Heart left ventricle (tissue), 16 donors: ENCODE results near the gene GPR176. TPM values are rescaled to one million over a fixed set of nuclear protein-coding genes. Genes with fewer than 3 reads are reported as not detected.

ENCODE experiments used
- ATAC-seq, 4 donors: fragments of 200-7000 bp; cut with Tn5 transposase; one replicate each; pipeline ENCODE4 v1.9.1; 2020 to 2022; ENCODE audit warnings: moderate library complexity in 4 of 4, mild to moderate bottlenecking in 3 of 4, moderate number of reproducible peaks in 1 of 4
- DNase-seq, 5 donors: peaks; one replicate each; pipeline ENCODE4 v3.0.0-alpha.2; 2020
- H3K27ac ChIP-seq, 12 donors: fragments of 200-600 bp; sonication (generic) in 4 of 12; one replicate each; pipeline versions ENCODE4 v1.5.0 to v1.8.0; 2016 to 2022; ENCODE audit warnings: mild to moderate bottlenecking in 2 of 12
- H3K27me3 ChIP-seq, 9 donors: fragments of 200-600 bp; sonication (generic) in 2 of 9; one replicate each; pipeline versions ENCODE4 v1.5.1 to v1.8.0; 2016 to 2022; ENCODE audit warnings: mild to moderate bottlenecking in 3 of 9
- H3K36me3 ChIP-seq, 9 donors: fragments of 200-600 bp; sonication (generic) in 2 of 9; one replicate each; pipeline versions ENCODE4 v1.5.0 to v1.8.0; 2018 to 2022; ENCODE audit warnings: mild to moderate bottlenecking in 2 of 9
- H3K4me1 ChIP-seq, 12 donors: fragments of 200-600 bp; sonication (generic) in 4 of 12; one replicate each; pipeline versions ENCODE4 v1.5.0 to v1.8.0; 2016 to 2022; ENCODE audit warnings: mild to moderate bottlenecking in 3 of 12
- H3K4me3 ChIP-seq, 12 donors: fragments of 200-600 bp; sonication (generic) in 4 of 12; one replicate each; pipeline versions ENCODE4 v1.5.0 to v1.8.0; 2017 to 2022; ENCODE audit warnings: mild to moderate bottlenecking in 9 of 12, moderate library complexity in 4 of 12
- H3K9me3 ChIP-seq, 12 donors: fragments of 200-600 bp; sonication (generic) in 4 of 12; one replicate each; pipeline versions ENCODE4 v1.5.0 to v1.8.0; 2016 to 2022; ENCODE audit warnings: mild to moderate bottlenecking in 1 of 12
- POLR2A ChIP-seq, 2 donors: fragments of 450-650 bp; IDR thresholded peaks; one replicate each; pipeline ENCODE4 v1.6.1; 2017; ENCODE audit warnings: antibody characterized with exemption in 2 of 2, mild to moderate bottlenecking in 2 of 2, moderate library complexity in 2 of 2
- WGBS, 4 donors: extraction: QIAGEN DNeasy Blood & Tissue Kit in 2 of 4; methylation state at CpG; one replicate each; pipeline versions ENCODE4 v1.1.5 to v1.1.7; 2013 to 2018; 5-methylcytosine and 5-hydroxymethylcytosine counted together
- intact Hi-C, 10 donors: fragments of 100-400 bp; cut with DNase I; formaldehyde crosslinking; loops; one replicate each; pipeline versions ENCODE4 v1.11.1 to v1.14.2; 2022
- polyA plus RNA-seq, 2 donors: library from polyadenylated mRNA; stranded (reverse); fragments of 200-250 nt; gene quantifications; one replicate each; pipeline ENCODE4 v1.2.3, GENCODE V29; 2013
- total RNA-seq, 9 donors: library from RNA; depleted of rRNA in 2 of 9; stranded (reverse); fragments of >200 nt in 2 of 9; fragmentation: NEBNext Ultra II Directional in 3 of 9; extraction: Animal tissue kit (Norgen Biotek cat#: 25700) in 3 of 9; gene quantifications; one replicate each; pipeline versions ENCODE4 v1.1.0 to v1.2.4, GENCODE V29; 2016 to 2023
- TF ChIP-seq, protein P1 (sequence below), 12 donors: fragments of 200-600 bp; sonication (generic) in 4 of 12; IDR thresholded peaks; one replicate each; pipeline versions ENCODE4 v1.5.0 to v1.8.0; 2018 to 2022; ENCODE audit warnings: antibody characterized with exemption in 12 of 12, mild to moderate bottlenecking in 5 of 12
- donor health status: ischemic (EF 13 %, LVEDD 7.1; RV severe dilation, severe dysfunction).
- donor health status: healthy with polysubstance abuse.
- donor health status: DM: no; HTN: yes; CAD: no.
- donor health status: DM: no; HTN: no; CAD: no.
- donor health status: ischemic (EF 25% LVEDD 6.9; RV normal size, moderate dysfunction).
- donor health status: ischemic (EF 25% LVEDD 5.7; RV mildly dilated, moderate dysfunction).
- donor health status: healthy.
- donor health status: DM: yes; HTN: yes; CAD: no.
- donor health status: ischemic (EF 35%, LVEDD 5.7; RV mildly dilated, moderate dysfunction).
- donor health status: nonischemic (EF 11% LVEDD 7.7; RV severe dilation, severe dysfunction).
- donor health status: DM: yes; HTN: yes; CAD: no.
- donor health status: PGD.
- donor health status: ischemic (EF 29% LVEDD 5.4; RV normal size, mild dysfunction).
- donor health status: nonischemic (EF 23%, LVEDD 6.1; RV moderate dilation, normal function).

The GPR176 gene
- total and polyA plus RNA-seq, 11 donors = 1.1 to 4.3 (median 2.1) TPM

DNA sequence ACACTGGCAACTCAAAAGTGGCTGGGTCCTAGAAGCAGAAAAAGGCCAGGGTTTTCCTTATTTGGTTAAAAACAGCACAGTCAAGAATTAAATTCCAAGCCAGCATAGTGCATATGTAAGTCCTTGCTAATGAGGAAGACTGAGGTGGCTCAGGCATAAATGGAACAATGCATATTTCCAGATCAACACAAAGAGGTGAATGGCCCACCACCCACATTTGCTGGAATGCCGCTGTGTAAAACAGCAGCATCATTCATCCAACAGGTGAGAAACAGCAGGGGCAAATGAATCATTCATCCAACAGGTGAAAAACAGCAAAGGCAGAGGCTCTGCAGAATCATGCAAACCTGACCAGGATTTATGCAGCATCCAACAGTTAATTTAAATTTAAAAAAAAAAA lies 32.9 kb downstream of the GPR176 start:
- DNase-seq (no peak), ATAC-seq (no peak)
- Histone ChIP-seq H3K27me3 (peaks cover 0 to 3% (median 0%) of the 10 kb centered on the region in 9 donors), H3K36me3 (no peaks in the 10 kb centered on the region), H3K9me3 (no peaks in the 10 kb centered on the region), H3K4me1 (no peaks in the 10 kb centered on the region), H3K27ac (no peak overlapping the region), H3K4me3 (no peak overlapping the region)
- TF ChIP-seq, protein P1, sequence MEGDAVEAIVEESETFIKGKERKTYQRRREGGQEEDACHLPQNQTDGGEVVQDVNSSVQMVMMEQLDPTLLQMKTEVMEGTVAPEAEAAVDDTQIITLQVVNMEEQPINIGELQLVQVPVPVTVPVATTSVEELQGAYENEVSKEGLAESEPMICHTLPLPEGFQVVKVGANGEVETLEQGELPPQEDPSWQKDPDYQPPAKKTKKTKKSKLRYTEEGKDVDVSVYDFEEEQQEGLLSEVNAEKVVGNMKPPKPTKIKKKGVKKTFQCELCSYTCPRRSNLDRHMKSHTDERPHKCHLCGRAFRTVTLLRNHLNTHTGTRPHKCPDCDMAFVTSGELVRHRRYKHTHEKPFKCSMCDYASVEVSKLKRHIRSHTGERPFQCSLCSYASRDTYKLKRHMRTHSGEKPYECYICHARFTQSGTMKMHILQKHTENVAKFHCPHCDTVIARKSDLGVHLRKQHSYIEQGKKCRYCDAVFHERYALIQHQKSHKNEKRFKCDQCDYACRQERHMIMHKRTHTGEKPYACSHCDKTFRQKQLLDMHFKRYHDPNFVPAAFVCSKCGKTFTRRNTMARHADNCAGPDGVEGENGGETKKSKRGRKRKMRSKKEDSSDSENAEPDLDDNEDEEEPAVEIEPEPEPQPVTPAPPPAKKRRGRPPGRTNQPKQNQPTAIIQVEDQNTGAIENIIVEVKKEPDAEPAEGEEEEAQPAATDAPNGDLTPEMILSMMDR (IDR thresholded peaks at IDR 0.05) = no peak
- no peak for TF ChIP-seq POLR2A (IDR thresholded peaks at IDR 0.05)
- intact Hi-C loops = loop anchor here in 2 of 10 donors (10.0 kb wide), 1 partner anchor 88 kb away; no protein-coding TSS in a partner anchor
- 56 to 65% (median 57%) methylated on average over 1 of the region's 1 CpG for WGBS, 4 donors

DNA sequence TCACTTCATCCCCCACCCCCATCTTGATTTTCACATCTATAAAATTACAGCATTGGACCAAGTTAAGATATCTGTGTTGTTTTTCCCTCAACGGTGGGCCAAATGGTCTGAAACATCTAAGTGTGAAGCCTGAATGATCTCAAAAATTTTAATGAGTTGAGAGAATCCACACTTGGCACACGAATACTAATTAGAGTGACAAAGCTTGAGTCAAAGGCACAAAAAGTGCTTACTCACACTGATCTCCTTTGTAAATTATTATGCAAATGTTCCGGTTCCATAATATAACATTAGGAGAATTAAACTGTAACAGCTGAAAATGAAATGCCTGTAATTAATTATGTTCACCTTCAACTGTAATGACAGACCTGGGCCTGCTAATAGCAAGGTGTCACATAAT lies 33.6 kb downstream of the GPR176 start:
- Histone ChIP-seq H3K4me3 (no peak overlapping the region), H3K9me3 (no peaks in the 10 kb centered on the region), H3K36me3 (no peaks in the 10 kb centered on the region), H3K27me3 (peaks cover 0 to 3% (median 0%) of the 10 kb centered on the region in 9 donors), H3K4me1 (no peaks in the 10 kb centered on the region), H3K27ac (no peak overlapping the region)
- TF ChIP-seq, protein P1 (IDR thresholded peaks at IDR 0.05) = no peak
- TF ChIP-seq POLR2A (IDR thresholded peaks at IDR 0.05) = no peak
- intact Hi-C loops = loop anchor here in 2 of 10 donors (10.0 kb wide), 1 partner anchor 88 kb away; no protein-coding TSS in a partner anchor
- DNase-seq = no peak
- ATAC-seq = no peak
- WGBS, 4 donors = 65 to 73% (median 69%) methylated on average over 3 of the region's 3 CpGs

DNA sequence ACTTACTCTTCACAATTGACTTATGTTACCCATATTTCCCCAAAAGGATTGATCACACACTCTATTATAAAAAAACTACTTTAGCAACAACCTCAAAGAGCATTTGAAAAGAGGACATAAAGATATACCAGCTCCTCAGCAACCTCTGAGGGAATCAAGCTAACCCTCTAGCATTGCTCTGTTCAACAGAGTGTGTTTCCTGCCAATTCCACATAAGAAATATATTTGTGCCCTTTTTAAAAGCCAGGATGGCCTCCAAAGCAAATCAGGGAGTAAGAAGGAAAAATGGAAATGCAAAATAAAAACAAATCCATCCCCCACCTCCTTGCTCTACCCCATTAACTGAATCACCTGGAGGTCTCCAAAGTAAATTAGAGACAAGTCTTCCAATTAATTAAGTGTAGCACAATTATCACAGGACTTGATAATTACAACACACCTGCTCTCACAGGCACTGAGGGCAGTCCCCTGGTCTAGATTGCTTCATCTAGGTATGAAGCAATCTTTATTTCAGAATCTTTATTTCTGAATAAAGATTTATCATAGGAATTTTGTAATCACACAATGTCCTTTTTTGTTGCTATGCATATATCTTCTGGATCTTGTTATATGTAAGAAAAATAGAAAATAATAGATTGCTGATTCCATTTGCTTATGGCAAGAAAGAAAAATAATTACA lies 34.8 kb downstream of the GPR176 start:
- Histone ChIP-seq H3K27ac (no peak overlapping the region), H3K27me3 (peaks cover 0 to 3% (median 0%) of the 10 kb centered on the region in 9 donors)

DNA sequence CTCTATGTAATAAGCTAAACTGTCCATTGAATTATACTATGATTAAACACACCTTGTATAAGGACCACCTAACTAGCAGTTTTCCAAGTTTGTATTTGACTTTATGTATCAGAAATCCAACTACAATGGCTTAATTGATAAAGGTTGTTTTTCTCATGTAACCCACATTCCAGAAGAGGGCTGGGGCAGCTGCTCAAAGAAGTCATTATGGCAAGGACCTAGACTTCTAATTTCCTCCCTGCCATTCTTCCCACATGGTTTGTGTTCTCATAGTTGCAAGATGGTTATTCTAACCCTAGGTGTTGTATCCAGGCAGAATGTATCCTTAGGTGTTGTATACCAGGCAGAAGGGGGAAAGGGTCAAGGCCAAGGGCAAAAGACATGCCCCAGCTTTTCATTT lies 35.7 kb downstream of the GPR176 start:
- ATAC-seq (no peak), DNase-seq (no peak)
- Histone ChIP-seq H3K4me3 (no peak overlapping the region), H3K27me3 (peaks cover 0 to 3% (median 0%) of the 10 kb centered on the region in 9 donors), H3K27ac (no peak overlapping the region), H3K9me3 (no peaks in the 10 kb centered on the region), H3K36me3 (no peaks in the 10 kb centered on the region), H3K4me1 (no peaks in the 10 kb centered on the region)
- TF ChIP-seq, protein P1 (IDR thresholded peaks at IDR 0.05) = no peak
- no peak for TF ChIP-seq POLR2A (IDR thresholded peaks at IDR 0.05)
- intact Hi-C loops = loop anchor here in 2 of 10 donors (10.0 kb wide), 1 partner anchor 90 kb away; no protein-coding TSS in a partner anchor

More for the DNA sequence above, 34.8 kb downstream of the GPR176 start:
- ATAC-seq = no peak
- intact Hi-C loops = loop anchor here in 2 of 10 donors (10.0 kb wide), 1 partner anchor 90 kb away; no protein-coding TSS in a partner anchor
- no peaks in the 10 kb centered on the region for H3K36me3 ChIP-seq
- no peak for DNase-seq
- no peaks in the 10 kb centered on the region for H3K9me3 ChIP-seq
- H3K4me1 ChIP-seq = no peaks in the 10 kb centered on the region
- TF ChIP-seq POLR2A (IDR thresholded peaks at IDR 0.05) = no peak
- TF ChIP-seq, protein P1 (IDR thresholded peaks at IDR 0.05) = no peak
- H3K4me3 ChIP-seq = no peak overlapping the region
